Skeletal muscle satellite cell (primary cell): ENCODE data around the gene RNF144B.

ENCODE experiments used
- H3K27me3 ChIP-seq: 2 replicates; pipeline ENCODE4 v1.7.0; 2013; ENCODE audit warnings: low read length; ENCODE audit not compliant: control insufficient read depth, insufficient read depth
- H3K36me3 ChIP-seq: 2 replicates; pipeline ENCODE4 v1.7.0; 2013; ENCODE audit warnings: mild to moderate bottlenecking, control low read depth, low read length; ENCODE audit not compliant: insufficient read depth
- H3K4me1 ChIP-seq: 2 replicates; pipeline ENCODE4 v1.7.0; 2013; ENCODE audit warnings: low read length; ENCODE audit not compliant: control insufficient read depth, insufficient read depth
- H3K4me2 ChIP-seq: 2 replicates; pipeline ENCODE4 v1.7.0; 2013; ENCODE audit warnings: mild to moderate bottlenecking, low read length
- H3K4me3 ChIP-seq: 2 replicates; pipeline ENCODE4 v1.7.0; 2013; ENCODE audit warnings: low read length
- H3K9ac ChIP-seq: 2 replicates; pipeline ENCODE4 v1.7.0; 2013; ENCODE audit warnings: mild to moderate bottlenecking, low read depth, low read length, moderate library complexity
- H3K9me3 ChIP-seq: replicated peaks from 2 replicates; pipeline ENCODE4 v1.7.0; 2013; ENCODE audit warnings: mild to moderate bottlenecking, control low read depth, low read length

Gene RNF144B

DNA sequence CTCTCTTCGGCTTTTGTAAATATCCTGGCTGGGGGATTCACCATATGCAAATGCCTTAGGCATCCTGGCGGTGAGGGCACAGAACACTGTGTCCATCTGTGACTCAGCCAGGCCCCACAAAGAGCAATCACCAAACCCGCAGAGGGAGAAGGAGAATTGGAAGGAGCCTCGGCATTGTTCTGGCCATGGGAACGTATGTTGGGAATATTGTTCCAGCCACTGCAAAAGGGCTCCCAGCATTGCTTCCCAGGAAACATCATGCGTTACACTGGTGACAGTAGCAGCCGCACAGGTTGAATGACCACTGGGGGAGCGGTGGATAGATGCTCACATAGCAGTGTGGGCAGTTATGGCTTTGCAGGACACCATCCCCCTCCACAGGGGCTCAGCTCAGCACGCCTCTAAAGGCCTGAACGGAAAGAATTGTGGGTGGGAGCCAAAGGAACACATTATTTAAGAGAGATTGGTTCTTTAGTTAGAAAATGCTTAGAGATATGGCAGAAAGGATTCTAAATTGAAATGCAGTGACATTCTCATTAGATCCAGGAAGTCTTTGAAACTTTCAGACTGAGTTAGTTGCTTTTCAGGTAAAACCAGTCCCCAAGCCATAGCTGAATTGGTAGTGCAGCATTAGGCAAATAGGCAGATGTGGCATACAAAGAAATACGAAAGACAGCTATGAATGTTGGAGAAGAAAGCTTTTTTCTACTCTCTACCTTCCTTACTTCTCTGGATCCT is 104.3 kb downstream of the RNF144B start:
- no peaks in the 10 kb centered on the region for H3K36me3 ChIP-seq

DNA sequence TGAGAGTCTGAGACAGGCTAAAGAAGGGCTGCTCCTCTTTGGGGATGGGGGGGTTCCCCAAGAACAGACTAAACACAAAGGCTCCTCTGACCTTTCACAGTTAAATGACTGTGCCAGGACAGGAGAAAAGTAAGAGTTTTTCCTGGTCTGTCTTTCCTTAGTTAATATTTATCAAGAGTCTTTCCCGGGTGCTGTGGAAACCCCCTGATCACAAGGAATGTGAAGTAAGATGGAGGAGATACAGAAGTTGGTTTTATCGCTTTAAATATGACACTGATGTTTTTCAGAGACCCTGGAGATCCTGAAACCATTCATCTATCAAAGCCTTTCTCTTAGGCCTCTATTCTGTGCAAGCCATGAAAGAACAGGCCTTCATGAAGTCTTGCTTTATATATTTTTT is 105.8 kb downstream of the RNF144B start:
- Histone ChIP-seq H3K27me3 (peaks cover 7% of the 10 kb centered on the region), H3K9ac (no peak overlapping the region), H3K4me1 (no peaks in the 10 kb centered on the region), H3K4me3 (no peak overlapping the region), H3K9me3 (no peaks in the 10 kb centered on the region), H3K36me3 (no peaks in the 10 kb centered on the region), H3K4me2 (no peak overlapping the region)

More for the DNA sequence above, 104.3 kb downstream of the RNF144B start:
- Histone ChIP-seq H3K9me3 (no peaks in the 10 kb centered on the region), H3K4me3 (no peak overlapping the region), H3K4me1 (no peaks in the 10 kb centered on the region), H3K4me2 (no peak overlapping the region), H3K27me3 (no peaks in the 10 kb centered on the region), H3K9ac (no peak overlapping the region)

DNA sequence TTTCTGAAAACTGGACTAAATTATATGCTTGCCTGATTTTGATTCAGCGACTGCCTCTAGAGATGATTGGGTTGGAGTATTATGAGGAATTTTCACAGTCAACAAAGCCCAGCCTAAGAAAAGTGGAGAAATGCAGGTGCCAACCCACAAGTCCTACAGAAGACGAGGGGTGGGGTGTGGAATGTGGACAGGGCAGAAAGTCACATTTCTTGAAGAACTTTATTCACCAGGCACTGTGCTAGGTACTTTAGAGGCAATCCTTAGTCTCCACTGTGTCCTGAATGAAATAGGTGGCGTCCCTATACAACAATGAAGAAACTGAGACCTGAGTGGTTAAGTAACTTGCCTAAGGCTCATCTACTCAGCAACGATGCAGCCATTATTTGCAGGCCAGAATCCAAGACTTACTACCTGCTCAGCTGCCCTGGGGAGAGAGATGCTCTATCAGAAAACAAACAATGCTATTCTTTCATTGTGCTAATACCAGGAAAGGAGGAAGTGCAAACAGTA is 106.3 kb downstream of the RNF144B start:
- no peaks in the 10 kb centered on the region for H3K36me3 ChIP-seq
- no peaks in the 10 kb centered on the region for H3K4me1 ChIP-seq
- H3K27me3 ChIP-seq = peaks cover 7% of the 10 kb centered on the region
- no peak overlapping the region for H3K9ac ChIP-seq
- H3K4me2 ChIP-seq = no peak overlapping the region
- H3K4me3 ChIP-seq = no peak overlapping the region
- no peaks in the 10 kb centered on the region for H3K9me3 ChIP-seq

DNA sequence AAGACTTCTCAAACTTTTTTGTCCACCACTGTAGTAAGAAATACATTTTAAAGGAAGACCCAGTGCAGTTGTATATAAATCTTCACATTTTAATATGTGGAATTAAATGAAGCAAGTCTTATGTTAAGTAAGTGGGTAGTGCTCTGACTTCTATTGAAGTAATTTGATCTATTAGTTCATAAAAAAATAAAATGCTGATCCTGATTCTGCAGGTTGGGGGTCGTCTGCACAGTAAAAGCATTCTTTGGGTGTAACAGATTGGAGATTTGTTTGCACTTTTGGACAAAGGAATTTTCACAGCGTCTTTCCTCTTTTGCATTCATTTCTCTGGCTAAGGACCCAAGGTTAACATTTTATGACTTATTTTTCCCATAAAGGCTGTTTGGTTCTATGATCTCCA is 106.8 kb downstream of the RNF144B start:
- Histone ChIP-seq H3K4me3 (no peak overlapping the region), H3K36me3 (no peaks in the 10 kb centered on the region), H3K9me3 (no peaks in the 10 kb centered on the region), H3K4me2 (no peak overlapping the region), H3K4me1 (no peaks in the 10 kb centered on the region), H3K27me3 (peaks cover 7% of the 10 kb centered on the region), H3K9ac (no peak overlapping the region)

DNA sequence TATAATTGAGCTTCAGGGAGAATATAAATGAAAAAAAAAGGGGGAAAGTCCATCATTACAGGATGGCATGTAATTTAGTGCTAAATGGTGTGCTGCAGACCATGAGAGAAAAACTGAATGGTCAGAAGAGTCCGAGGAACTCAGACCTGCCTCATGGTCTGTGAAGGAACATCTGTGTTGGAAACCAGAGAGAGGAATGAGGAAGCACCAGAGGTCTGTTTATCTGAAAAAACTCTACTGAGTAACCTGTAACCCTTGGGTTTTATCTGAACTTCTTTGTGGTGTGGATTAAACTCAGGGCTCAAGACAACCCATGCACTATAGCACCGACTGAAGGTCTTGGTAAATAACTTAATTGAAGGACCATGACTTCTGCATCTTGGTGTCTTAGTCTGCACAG is 108.1 kb downstream of the RNF144B start:
- no peak overlapping the region for H3K4me3 ChIP-seq
- no peak overlapping the region for H3K4me2 ChIP-seq
- H3K27me3 ChIP-seq = peaks cover 7% of the 10 kb centered on the region
- H3K4me1 ChIP-seq = no peaks in the 10 kb centered on the region
- H3K9ac ChIP-seq = no peak overlapping the region
- H3K9me3 ChIP-seq = no peaks in the 10 kb centered on the region
- H3K36me3 ChIP-seq = no peaks in the 10 kb centered on the region

DNA sequence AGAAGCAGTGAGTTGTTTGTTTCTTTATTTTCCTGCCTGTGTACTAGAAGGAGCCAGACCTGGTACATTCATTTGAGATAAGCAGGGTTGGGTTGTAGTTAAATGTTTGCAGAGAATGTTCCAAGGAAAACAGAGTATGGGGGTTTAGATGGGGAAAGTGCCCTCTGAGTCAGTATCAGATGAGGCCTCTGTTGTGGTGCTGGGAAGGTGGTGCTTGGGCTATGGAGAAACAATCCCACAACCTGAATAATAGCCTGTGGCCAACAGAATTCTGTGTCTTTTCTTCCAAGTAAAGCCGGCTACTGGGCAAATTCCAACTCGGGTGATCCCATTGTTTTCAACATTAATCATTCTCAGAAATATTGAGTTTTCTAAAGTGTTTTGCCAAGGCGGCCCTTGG is 109.3 kb downstream of the RNF144B start:
- H3K9ac ChIP-seq = no peak overlapping the region
- H3K9me3 ChIP-seq = no peaks in the 10 kb centered on the region
- H3K27me3 ChIP-seq = peaks cover 7% of the 10 kb centered on the region
- no peaks in the 10 kb centered on the region for H3K36me3 ChIP-seq
- H3K4me1 ChIP-seq = no peaks in the 10 kb centered on the region
- H3K4me2 ChIP-seq = no peak overlapping the region
- H3K4me3 ChIP-seq = no peak overlapping the region

DNA sequence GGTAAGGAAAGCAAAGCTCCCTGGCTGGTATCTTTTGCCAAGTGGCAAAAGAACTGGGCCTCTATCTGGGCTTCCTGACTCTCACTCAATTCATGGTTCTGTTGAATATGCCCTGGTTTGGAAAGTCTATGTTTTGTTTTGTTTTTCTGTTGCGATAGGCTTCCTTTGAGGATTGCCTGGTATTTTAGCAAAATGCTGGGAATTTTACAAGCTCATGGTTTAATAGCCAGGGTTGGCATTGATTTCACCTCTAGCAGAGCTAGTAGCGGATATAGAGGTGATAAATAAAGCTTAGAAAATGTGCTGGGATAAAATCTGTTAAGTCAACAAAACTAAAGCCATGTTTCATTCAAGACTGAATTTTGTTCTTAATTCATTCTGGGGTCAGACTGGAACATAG is 109.9 kb downstream of the RNF144B start:
- H3K4me3 ChIP-seq = no peak overlapping the region
- H3K9me3 ChIP-seq = no peaks in the 10 kb centered on the region
- no peaks in the 10 kb centered on the region for H3K36me3 ChIP-seq
- peaks cover 7% of the 10 kb centered on the region for H3K27me3 ChIP-seq
- H3K9ac ChIP-seq = no peak overlapping the region
- H3K4me1 ChIP-seq = no peaks in the 10 kb centered on the region
- no peak overlapping the region for H3K4me2 ChIP-seq

DNA sequence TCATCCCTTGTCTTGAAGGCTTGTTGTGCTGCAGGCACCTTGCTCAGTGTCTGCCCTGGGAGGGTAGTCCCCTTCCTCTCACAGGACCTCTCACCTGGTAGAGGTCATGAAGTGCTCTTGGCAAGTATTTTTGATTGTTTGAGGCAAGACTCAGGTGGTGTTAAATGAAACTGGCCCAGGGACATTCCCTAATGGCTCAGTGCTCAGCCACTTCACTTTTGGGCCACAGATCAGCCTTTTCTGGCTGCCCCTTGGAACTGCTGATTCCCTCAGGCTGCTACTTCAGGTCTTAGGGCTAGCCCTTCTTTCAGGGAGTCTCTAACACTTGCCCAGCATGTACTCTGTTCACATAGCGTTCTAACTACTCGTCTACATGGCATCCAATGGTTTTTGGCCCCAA is 111.3 kb downstream of the RNF144B start:
- no peaks in the 10 kb centered on the region for H3K9me3 ChIP-seq
- H3K9ac ChIP-seq = no peak overlapping the region
- H3K27me3 ChIP-seq = peaks cover 7% of the 10 kb centered on the region
- H3K4me2 ChIP-seq = no peak overlapping the region
- no peaks in the 10 kb centered on the region for H3K36me3 ChIP-seq
- H3K4me1 ChIP-seq = peaks cover 2% of the 10 kb centered on the region
- no peak overlapping the region for H3K4me3 ChIP-seq

DNA sequence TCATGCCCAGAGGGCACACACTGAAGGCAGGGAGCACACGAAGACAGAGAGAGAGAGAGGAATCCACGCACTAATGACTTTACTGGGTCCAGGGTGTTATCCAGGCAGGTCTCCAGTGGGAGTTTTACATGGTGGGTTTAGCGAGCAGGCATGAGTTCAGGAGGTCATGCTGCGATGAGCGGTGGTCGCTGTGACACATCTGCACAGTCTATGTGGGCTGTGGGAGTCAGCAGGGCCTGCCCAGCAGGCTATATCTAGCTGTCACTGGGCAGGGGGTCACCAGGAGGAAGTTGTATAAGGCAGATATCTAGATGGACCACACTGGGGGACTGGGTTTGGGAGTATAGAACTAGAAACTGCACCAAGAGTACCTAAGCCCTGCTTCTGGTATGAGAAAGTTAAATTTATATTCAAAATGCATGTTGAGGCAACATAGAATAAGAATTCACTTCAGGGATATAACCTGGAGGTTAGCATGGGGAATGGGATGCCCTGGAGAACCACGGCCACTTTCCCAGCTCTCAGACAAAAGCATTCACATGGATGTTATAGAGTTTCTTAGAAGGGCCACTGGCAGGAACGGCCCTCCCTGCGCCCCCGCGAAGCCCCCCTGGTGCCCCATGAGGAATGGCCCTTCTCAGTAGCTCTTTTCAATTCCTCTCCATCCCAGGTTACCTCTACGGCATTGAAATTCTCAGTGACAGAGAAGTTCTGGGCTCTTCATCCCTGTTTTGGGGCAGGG is 113.9 kb downstream of the RNF144B start:
- Histone ChIP-seq H3K4me2 (no peak overlapping the region), H3K27me3 (peaks cover 7% of the 10 kb centered on the region), H3K36me3 (no peaks in the 10 kb centered on the region), H3K9ac (no peak overlapping the region), H3K4me3 (no peak overlapping the region), H3K9me3 (no peaks in the 10 kb centered on the region), H3K4me1 (peaks cover 7% of the 10 kb centered on the region)

DNA sequence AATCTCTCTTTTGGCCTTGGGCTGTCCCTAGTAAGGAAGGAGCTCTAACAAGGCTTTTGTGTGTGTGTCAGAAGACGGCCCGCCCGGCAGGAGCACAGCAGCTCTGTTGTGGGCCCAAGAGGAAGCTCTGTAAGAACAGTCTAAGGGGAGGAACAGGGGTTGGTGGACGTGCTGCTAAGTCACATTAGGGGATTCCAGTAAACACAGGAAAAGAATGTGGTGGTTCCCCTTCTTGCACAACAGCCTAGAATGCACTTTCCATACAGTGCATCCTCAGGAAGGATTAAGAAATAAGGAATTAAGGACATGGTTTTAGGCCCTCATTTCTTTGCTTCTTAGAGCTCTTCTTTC is 114.5 kb downstream of the RNF144B start:
- Histone ChIP-seq H3K4me2 (no peak overlapping the region), H3K27me3 (peaks cover 7% of the 10 kb centered on the region), H3K36me3 (no peaks in the 10 kb centered on the region), H3K4me1 (peaks cover 7% of the 10 kb centered on the region), H3K4me3 (no peak overlapping the region), H3K9me3 (no peaks in the 10 kb centered on the region), H3K9ac (no peak overlapping the region)

DNA sequence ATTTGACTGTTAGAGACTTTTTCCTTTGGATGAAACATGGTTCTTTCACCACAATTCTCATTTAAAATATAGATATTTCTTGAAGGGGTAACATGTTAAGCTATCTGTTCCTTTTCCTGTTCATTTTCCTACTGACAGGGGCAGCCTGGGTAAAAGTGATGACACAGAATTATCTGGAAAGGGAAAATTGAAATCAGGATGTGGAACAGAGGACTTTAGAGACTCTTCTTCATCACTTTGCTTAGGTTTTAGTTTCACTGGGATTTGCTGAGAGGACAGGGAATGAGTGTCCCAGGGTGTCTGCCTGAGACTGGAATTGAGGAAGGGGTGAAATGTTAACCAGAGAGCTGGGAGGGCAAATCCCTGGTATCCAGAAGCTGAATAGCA is 116.0 kb downstream of the RNF144B start:
- no peak overlapping the region for H3K4me3 ChIP-seq
- H3K4me2 ChIP-seq = peak overlapping the region; percentile 80
- H3K9me3 ChIP-seq = no peaks in the 10 kb centered on the region
- H3K27me3 ChIP-seq = no peaks in the 10 kb centered on the region
- peaks cover 7% of the 10 kb centered on the region for H3K4me1 ChIP-seq
- no peaks in the 10 kb centered on the region for H3K36me3 ChIP-seq
- no peak overlapping the region for H3K9ac ChIP-seq
